Smooth muscle cell (in vitro differentiated cells): ENCODE measurements around the gene ZBTB20. TPM values are rescaled to one million over a fixed set of nuclear protein-coding genes. Genes with fewer than 3 reads are reported as not detected.

Source experiments
- DNase-seq: peaks from one replicate; lab custom pipeline; 2025; ENCODE audit not compliant: unreplicated experiment; lab: John Stamatoyannopoulos, UW
- H2AFZ ChIP-seq: fragments of 200-600 bp; sonication (generic); 2 replicates; pipeline ENCODE4 v1.6.0; 2016; ENCODE audit warnings: antibody characterized with exemption, low read depth, mild to moderate bottlenecking
- H3F3A ChIP-seq: fragments of 200-600 bp; sonication (generic); 2 replicates; pipeline ENCODE4 v1.6.0; 2017; ENCODE audit warnings: antibody characterized with exemption, low read depth
- H3K27ac ChIP-seq: fragments of 200-600 bp; sonication (generic); 2 replicates; pipeline ENCODE4 v1.5.1; 2016; ENCODE audit warnings: low read depth, mild to moderate bottlenecking
- H3K27me3 ChIP-seq: fragments of 200-600 bp; sonication (generic); 2 replicates; pipeline ENCODE4 v1.6.1; 2016; ENCODE audit warnings: low read depth, mild to moderate bottlenecking
- H3K36me3 ChIP-seq: fragments of 200-600 bp; sonication (generic); 2 replicates; pipeline ENCODE4 v1.5.1; 2016; ENCODE audit warnings: low read depth
- H3K4me1 ChIP-seq: fragments of 200-600 bp; sonication (generic); 2 replicates; pipeline ENCODE4 v1.5.1; 2016; ENCODE audit warnings: low read depth
- H3K4me2 ChIP-seq: fragments of 200-600 bp; sonication (generic); 2 replicates; pipeline ENCODE4 v1.6.0; 2016; ENCODE audit warnings: mild to moderate bottlenecking
- H3K4me3 ChIP-seq: fragments of 200-600 bp; sonication (generic); 2 replicates; pipeline ENCODE4 v1.5.1; 2016; ENCODE audit warnings: mild to moderate bottlenecking
- H3K79me2 ChIP-seq: fragments of 200-600 bp; sonication (generic); 2 replicates; pipeline ENCODE4 v1.6.0; 2016; ENCODE audit warnings: low read depth, mild to moderate bottlenecking
- H3K9ac ChIP-seq: fragments of 200-600 bp; sonication (generic); 2 replicates; pipeline ENCODE4 v1.6.0; 2016; ENCODE audit warnings: low read depth
- H3K9me3 ChIP-seq: fragments of 200-600 bp; sonication (generic); replicated peaks from 2 replicates; pipeline ENCODE4 v1.5.1; 2016; ENCODE audit warnings: low read depth
- H4K20me1 ChIP-seq: fragments of 200-600 bp; sonication (generic); 2 replicates; pipeline ENCODE4 v1.6.0; 2016; ENCODE audit warnings: low read depth
- WGBS: methylation state at CpG from one replicate; pipeline ENCODE4 v1.1.7; 2016; ENCODE audit warnings: low lambda C conversion rate; 5-methylcytosine and 5-hydroxymethylcytosine counted together
- polyA plus RNA-seq: library from polyadenylated mRNA; unstranded; fragments of >200 nt; fragmentation: Nextera tagmentation; extraction: Ambion mirVana; gene quantifications from 2 replicates; pipeline ENCODE4 v1.2.1, GENCODE V29; 2016
- total RNA-seq: library from RNA; depleted of rRNA; stranded (reverse); fragments of >200 nt; gene quantifications from 2 replicates; pipeline ENCODE4 v1.2.3, GENCODE V29; 2014
- TF ChIP-seq, protein P1 (sequence below): fragments of 200-600 bp; sonication (generic); IDR thresholded peaks from 2 replicates; pipeline ENCODE4 v1.5.1; 2017; ENCODE audit warnings: borderline replicate concordance, mild to moderate bottlenecking, antibody characterized with exemption; ENCODE audit not compliant: insufficient read depth, poor library complexity, severe bottlenecking

ZBTB20 gene
- total and polyA plus RNA-seq, 2 experiments from 2014 or later: 4.9 to 6.8 TPM

DNA sequence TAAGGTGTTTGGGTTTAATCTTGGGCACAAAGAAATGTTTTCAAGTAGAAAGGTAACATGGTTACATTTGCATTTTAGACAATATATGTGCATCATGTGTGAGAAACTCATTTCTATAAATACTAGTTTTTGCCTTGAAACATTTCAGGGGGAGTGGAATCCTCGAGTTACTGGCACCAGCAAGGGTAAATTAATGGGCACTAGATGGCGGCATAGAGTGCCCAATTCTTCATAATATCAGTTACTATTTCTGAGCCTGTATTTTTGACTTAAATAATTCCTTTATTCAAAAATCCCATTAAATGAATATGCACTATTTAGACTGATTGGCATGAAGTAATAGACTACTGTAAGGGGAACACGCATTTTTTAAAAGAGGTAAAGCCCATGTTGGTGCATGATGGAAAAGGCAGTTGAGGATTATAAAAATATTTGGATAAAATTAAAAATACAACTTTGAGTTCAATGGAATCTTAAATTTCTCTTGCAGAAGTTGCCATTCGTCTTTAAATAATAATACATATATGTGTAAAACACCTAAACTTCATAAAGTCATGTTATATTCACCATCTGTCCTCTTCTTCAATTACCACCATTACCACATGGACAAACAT is 106.3 kb downstream of the ZBTB20 start:
- Histone ChIP-seq H3K4me1 (no peaks in the 10 kb centered on the region), H3K4me2 (no peak overlapping the region), H3K9me3 (no peaks in the 10 kb centered on the region), H3K36me3 (no peaks in the 10 kb centered on the region), H3K27me3 (no peaks in the 10 kb centered on the region), H3K79me2 (no peaks in the 10 kb centered on the region), H4K20me1 (no peaks in the 10 kb centered on the region), H2AFZ (no peak overlapping the region), H3K4me3 (no peak overlapping the region), H3K27ac (no peak overlapping the region), H3K9ac (no peak overlapping the region), H3F3A (no peaks in the 10 kb centered on the region)
- DNase-seq: no peak
- TF ChIP-seq, protein P1, sequence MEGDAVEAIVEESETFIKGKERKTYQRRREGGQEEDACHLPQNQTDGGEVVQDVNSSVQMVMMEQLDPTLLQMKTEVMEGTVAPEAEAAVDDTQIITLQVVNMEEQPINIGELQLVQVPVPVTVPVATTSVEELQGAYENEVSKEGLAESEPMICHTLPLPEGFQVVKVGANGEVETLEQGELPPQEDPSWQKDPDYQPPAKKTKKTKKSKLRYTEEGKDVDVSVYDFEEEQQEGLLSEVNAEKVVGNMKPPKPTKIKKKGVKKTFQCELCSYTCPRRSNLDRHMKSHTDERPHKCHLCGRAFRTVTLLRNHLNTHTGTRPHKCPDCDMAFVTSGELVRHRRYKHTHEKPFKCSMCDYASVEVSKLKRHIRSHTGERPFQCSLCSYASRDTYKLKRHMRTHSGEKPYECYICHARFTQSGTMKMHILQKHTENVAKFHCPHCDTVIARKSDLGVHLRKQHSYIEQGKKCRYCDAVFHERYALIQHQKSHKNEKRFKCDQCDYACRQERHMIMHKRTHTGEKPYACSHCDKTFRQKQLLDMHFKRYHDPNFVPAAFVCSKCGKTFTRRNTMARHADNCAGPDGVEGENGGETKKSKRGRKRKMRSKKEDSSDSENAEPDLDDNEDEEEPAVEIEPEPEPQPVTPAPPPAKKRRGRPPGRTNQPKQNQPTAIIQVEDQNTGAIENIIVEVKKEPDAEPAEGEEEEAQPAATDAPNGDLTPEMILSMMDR: peak; percentile 69
- WGBS: 12% methylated on average over 4 of the region's 4 CpGs

- DNase-seq: no peak
- Histone ChIP-seq H4K20me1 (no peaks in the 10 kb centered on the region), H2AFZ (no peak overlapping the region), H3F3A (no peaks in the 10 kb centered on the region), H3K36me3 (no peaks in the 10 kb centered on the region), H3K4me1 (no peaks in the 10 kb centered on the region), H3K4me2 (no peak overlapping the region), H3K79me2 (no peaks in the 10 kb centered on the region), H3K9me3 (no peaks in the 10 kb centered on the region), H3K27me3 (no peaks in the 10 kb centered on the region), H3K9ac (no peak overlapping the region), H3K27ac (no peak overlapping the region), H3K4me3 (no peak overlapping the region)
- TF ChIP-seq, protein P1: no peak
Measured at GRCh38 chr3:115040246-115040645, 106.8 kb downstream of the ZBTB20 start.

GRCh38 chr3:115038817-115039216 is 108.3 kb downstream of the ZBTB20 start:
- Histone ChIP-seq H3K9ac (no peak overlapping the region), H3K9me3 (no peaks in the 10 kb centered on the region), H3K4me3 (no peak overlapping the region), H2AFZ (no peak overlapping the region), H4K20me1 (no peaks in the 10 kb centered on the region), H3K27ac (no peak overlapping the region), H3K4me1 (no peaks in the 10 kb centered on the region), H3F3A (no peaks in the 10 kb centered on the region), H3K27me3 (no peaks in the 10 kb centered on the region), H3K36me3 (no peaks in the 10 kb centered on the region), H3K4me2 (no peak overlapping the region), H3K79me2 (no peaks in the 10 kb centered on the region)
- 63% methylated on average over 1 of the region's 1 CpG for WGBS
- TF ChIP-seq, protein P1: no peak
- DNase-seq: no peak

- no peak for DNase-seq
- whole genome bisulfite sequencing: 93% methylated on average over 1 of the region's 1 CpG
Measured at GRCh38 chr3:115022835-115023398, 124.2 kb downstream of the ZBTB20 start.

More at GRCh38 chr3:115022835-115023398, 124.2 kb downstream of the ZBTB20 start:
- H2AFZ ChIP-seq: no peak overlapping the region
- TF ChIP-seq, protein P1: no peak
- no peaks in the 10 kb centered on the region for H3K79me2 ChIP-seq
- H3K9ac ChIP-seq: no peak overlapping the region
- H3K4me1 ChIP-seq: no peaks in the 10 kb centered on the region
- H4K20me1 ChIP-seq: no peaks in the 10 kb centered on the region
- H3K36me3 ChIP-seq: no peaks in the 10 kb centered on the region
- H3K4me3 ChIP-seq: no peak overlapping the region
- H3K27ac ChIP-seq: no peak overlapping the region
- no peak overlapping the region for H3K4me2 ChIP-seq
- no peaks in the 10 kb centered on the region for H3K27me3 ChIP-seq
- no peaks in the 10 kb centered on the region for H3F3A ChIP-seq
- no peaks in the 10 kb centered on the region for H3K9me3 ChIP-seq
